Dermis blood vessel endothelial cell (primary cell): ENCODE results near the gene PHKG2. TPM values are rescaled to one million over a fixed set of nuclear protein-coding genes. Genes with fewer than 3 reads are reported as not detected.
"Not testable (repeated sequence)": the region's sequence is repeated elsewhere in the genome, so short reads cannot be mapped to it uniquely, and the experiment has no call there.

ENCODE experiments used
- DNase-seq: peaks from one replicate; pipeline ENCODE4 v3.0.0; 2010
- total RNA-seq: library from RNA; depleted of rRNA; stranded (reverse); fragments of >200 nt; gene quantifications from 2 replicates; pipeline ENCODE4 v1.2.3, GENCODE V29; 2014

PHKG2 gene, protein sequence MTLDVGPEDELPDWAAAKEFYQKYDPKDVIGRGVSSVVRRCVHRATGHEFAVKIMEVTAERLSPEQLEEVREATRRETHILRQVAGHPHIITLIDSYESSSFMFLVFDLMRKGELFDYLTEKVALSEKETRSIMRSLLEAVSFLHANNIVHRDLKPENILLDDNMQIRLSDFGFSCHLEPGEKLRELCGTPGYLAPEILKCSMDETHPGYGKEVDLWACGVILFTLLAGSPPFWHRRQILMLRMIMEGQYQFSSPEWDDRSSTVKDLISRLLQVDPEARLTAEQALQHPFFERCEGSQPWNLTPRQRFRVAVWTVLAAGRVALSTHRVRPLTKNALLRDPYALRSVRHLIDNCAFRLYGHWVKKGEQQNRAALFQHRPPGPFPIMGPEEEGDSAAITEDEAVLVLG
- 20.1 and 21.4 TPM in 2 replicates for total RNA-seq

DNA sequence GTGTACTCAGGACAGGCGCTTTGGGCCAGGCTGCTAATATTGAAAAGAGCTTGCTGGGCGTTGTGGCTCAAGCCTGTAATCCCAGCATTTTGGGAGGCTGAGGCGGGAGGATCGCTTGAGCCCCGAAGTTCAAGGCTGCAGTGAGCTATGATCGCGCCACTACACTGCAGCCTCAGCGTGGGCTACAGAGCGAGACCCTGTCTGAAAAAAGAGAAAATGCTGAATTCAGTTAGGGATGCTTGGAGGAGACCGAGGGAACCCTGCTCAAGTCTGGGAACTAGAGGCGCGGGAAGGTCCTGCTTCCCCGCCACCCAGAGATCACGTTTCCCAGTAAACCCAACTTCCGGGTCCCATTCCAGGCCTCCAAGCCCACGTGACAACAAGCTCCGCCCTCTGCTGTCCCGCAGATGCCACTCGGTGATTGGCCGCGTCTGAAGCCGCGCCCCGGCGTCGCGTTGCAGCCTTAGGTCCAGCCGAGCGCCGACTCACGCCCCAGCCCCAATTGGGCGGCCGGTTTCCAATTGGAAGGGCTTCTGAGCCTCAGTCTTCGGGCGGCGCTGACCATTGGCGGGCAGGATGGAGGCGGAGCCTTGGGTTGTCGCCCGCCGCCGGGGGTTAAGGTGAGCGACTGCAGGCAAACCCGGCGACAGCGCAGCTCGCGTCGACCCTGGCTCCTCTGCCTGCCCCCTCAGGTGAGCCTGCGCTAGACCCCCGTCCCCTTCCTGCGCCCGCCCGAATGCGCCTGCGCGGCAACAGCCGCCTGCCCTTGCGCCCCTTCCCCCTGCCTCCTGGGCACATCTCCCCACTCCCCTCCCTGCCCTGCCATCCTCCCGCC lies at the start of gene PHKG2:
Gene PHKG2 (plus strand): TSS at position 627 of the 835 bp plus-strand sequence. CDS start 396 bp downstream, outside the sequence.
- peak; percentile 99 for DNase-seq

GRCh38 chr16:30698816-30699614 lies 49.2 kb upstream of the PHKG2 start, which contains the start of gene SRCAP:
SRCAP (plus strand) TSS chr16:30699171; CDS start chr16:30700825, 1,654 bp downstream.
- DNase-seq = peak; percentile 86

DNA sequence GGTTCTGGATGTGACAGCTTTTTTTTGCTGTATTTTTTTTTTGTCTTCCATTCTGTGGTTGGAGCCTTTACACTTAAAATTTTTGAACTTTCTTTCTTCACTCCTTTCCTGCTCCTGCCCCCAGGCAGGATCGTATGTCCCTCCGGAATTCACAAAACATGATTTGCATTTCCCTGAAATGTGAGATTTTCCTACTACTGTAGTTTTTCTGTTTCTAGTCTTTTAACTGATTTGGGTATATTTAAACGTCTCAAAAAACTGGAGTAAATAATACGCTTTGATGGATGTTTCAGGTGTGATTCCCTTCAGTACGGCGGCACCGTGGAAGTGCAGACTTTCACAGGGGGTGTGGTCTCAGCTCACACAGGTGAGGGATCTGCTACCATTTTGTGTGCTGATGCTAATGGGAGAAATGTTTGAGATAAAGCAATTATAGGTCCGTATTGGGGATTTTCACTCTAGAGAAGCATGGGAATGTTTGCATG lies 48.6 kb upstream of the PHKG2 start:
- DNase-seq = no peak

- DNase-seq = no peak
Measured at GRCh38 chr16:30700491-30700890, 47.7 kb upstream of the PHKG2 start.

- no peak for DNase-seq
Measured at GRCh38 chr16:30700971-30701370, 47.3 kb upstream of the PHKG2 start.

DNA sequence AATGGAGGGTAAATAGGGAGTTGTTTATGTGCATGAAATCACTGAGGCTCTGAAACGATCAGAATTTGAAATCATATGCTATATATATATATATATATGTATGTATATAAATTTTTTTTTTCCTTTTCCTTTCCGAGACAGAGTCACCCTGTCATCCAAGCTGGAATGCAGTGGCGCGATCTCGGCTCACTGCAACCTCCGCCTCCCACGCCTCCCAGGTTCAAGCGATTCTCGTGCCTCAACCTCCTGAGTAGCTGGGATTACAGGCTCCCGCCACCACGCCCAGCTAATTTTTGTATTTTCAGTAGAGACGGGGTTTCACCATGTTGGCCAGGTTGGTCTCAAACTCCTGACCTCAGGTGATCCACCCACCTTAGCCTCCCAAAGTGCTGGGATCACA lies 45.2 kb upstream of the PHKG2 start:
- DNase-seq = not testable (repeated sequence)

- DNase-seq = no peak
Measured at GRCh38 chr16:30703971-30704370, 44.3 kb upstream of the PHKG2 start.

DNA sequence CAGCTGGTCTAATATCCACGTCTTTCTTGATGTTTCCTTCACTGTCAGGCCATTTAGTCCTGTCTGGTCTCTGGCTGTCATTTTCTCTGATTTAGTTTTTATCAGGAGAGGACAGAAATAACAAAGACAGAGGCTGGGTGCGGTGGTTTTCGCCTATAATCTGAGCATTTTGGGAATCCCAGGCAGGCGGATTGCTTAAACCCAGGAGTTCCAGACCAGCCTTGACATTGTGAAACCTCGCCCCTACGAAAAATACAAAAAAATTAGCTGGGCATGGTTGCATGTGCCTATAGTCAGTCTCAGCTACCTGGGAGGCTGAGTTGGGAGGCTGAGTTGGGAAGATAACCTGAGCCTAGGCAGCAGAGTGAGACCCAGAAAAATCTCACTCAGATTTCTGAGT lies 42.2 kb upstream of the PHKG2 start:
- DNase-seq = no peak

GRCh38 chr16:30710971-30711370 lies 37.3 kb upstream of the PHKG2 start:
- no peak for DNase-seq

GRCh38 chr16:30711712-30712111 lies 36.5 kb upstream of the PHKG2 start:
- no peak for DNase-seq

GRCh38 chr16:30715750-30716445 lies 32.3 kb upstream of the PHKG2 start:
- no peak for DNase-seq

GRCh38 chr16:30720086-30720485 lies 28.1 kb upstream of the PHKG2 start:
- no peak for DNase-seq

DNA sequence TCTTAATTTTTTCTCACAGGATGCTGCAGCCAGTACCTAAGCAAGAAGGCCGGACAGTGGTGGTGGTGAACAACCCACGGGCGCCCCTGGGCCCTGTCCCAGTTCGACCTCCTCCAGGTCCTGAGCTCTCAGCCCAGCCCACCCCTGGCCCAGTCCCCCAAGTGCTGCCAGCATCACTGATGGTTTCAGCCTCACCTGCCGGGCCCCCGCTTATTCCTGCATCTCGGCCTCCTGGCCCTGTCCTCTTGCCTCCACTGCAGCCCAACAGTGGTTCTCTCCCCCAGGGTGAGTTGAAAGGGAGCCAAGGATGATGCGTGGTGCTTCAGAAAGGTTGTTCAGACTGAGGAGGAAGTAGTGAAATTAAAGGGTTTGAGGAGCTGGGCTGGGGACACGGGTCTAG lies 27.5 kb upstream of the PHKG2 start:
- DNase-seq = no peak

- DNase-seq = no peak
Measured at GRCh38 chr16:30721167-30721566, 27.1 kb upstream of the PHKG2 start.

DNA sequence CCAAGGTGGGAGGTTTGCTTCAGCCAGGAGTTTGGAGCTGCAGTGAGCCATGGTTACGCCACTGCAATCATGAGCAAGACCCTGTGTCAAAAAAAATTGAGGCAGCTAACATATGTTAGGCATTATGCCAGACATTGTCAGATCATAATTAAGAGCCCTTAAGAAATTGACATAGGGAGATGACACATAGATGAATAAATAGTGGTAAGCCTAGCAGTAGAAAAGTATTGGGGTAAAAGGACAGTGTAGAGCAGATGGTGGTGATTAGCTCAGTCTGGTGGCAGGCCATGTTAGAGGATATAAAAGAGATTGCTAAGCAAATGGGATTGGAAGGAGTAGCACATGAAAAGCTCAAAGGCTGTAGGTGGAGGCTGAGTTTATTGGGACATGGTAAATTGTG lies 26.6 kb upstream of the PHKG2 start:
- DNase-seq = no peak

DNA sequence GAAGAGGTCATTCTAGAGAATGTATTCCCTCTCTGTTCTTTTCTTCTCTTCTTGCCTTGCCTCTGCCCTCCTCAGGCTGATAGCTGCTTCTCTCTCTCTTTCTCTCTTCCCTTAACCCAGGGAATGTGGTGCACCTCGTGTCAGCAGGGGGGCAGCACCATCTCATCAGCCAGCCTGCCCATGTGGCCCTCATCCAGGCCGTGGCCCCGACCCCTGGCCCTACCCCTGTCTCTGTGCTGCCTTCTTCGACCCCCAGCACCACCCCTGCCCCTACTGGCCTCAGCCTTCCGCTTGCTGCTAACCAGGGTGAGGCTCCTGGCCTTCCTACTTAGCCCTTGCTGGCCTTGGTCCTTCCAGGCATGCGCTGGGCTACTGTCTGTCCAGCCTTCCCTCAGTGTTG lies 25.8 kb upstream of the PHKG2 start:
- no peak for DNase-seq

- DNase-seq = no peak
Measured at GRCh38 chr16:30722916-30723315, 25.3 kb upstream of the PHKG2 start.

- DNase-seq = no peak
Measured at GRCh38 chr16:30723725-30724355, 24.4 kb upstream of the PHKG2 start.

DNA sequence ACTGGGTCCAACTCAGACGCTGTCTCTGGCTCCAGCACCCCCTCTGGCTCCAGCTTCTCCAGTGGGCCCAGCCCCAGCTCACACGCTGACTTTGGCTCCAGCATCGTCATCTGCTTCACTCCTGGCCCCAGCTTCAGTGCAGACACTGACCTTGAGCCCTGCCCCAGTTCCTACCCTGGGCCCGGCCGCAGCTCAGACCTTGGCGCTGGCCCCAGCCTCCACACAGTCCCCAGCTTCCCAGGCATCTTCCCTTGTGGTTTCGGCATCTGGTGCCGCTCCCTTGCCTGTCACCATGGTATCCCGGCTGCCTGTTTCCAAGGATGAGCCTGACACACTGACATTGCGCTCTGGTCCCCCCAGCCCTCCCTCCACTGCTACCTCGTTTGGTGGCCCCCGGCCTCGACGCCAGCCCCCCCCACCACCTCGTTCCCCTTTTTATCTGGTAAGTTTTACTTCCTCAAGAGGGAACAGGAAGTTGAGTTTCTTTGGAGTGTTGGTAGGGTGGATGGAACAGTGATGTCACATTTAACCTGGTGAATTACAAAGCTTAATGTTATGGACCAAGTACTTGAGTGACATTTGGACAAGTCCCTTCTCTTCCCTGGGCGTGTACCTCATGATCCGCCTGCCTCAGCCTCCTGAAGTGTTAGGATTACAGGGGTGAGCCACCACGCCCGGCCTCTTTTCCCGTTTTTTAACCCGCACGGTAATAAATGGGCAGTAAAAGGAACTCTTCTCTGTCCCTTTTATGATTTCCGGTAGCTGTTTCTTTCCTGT lies 23.4 kb upstream of the PHKG2 start:
- DNase-seq = no peak

DNA sequence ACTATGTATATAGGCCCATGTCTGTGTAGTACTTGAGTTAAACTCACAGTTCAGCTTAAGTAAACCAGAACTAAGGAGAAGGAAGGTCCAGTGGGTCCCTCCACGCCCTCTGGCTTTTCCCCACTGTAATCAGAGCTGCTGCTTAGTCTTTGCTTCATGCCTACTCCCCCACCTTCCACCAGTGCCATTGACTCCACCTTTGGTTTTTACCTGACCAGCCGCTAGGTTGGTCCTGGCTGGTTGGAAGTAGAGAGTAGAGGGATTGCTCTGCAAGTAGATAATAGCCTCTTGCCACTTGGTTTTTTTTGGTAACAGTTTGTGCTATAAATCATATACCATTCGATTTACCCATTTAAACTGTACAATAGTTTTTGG lies 22.8 kb upstream of the PHKG2 start:
- no peak for DNase-seq

GRCh38 chr16:30728321-30728720 lies 19.9 kb upstream of the PHKG2 start:
- no peak for DNase-seq
